GM18499 (cell line): Measurements from ENCODE around the gene TRIM14.
"Not testable (repeated sequence)": the region's sequence is repeated elsewhere in the genome, so short reads cannot be mapped to it uniquely, and the experiment has no call there.

Experiments
- ATAC-seq: cut with Tn5 transposase; IDR thresholded peaks from one replicate; pipeline ENCODE4 v1.9.1; 2021; ENCODE audit warnings: moderate number of reproducible peaks; ENCODE audit not compliant: insufficient read depth, unreplicated experiment

TRIM14 gene

GRCh38 chr9:98085058-98085457, 34.0 kb downstream of the TRIM14 start:
- no peak for ATAC-seq

DNA sequence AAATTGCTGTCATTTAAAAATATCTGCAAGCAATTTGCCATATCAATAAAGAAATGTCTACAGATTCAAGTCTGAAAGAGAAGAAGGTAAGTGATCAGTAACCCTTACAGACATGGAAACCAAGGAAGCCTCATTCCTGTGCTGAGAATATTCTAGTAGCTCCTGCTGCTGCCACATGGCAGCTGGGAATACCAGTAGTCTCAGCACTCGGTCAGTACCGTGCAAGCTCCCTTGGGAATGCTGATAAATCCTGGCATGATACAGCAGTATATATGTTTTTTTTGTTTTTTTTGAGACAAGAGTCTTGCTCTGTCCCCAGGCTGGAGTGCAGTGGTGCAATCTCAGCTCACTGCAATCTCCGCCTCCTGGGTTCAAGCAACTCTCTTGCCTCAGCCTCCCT, 34.6 kb downstream of the TRIM14 start:
- ATAC-seq, result no peak

DNA sequence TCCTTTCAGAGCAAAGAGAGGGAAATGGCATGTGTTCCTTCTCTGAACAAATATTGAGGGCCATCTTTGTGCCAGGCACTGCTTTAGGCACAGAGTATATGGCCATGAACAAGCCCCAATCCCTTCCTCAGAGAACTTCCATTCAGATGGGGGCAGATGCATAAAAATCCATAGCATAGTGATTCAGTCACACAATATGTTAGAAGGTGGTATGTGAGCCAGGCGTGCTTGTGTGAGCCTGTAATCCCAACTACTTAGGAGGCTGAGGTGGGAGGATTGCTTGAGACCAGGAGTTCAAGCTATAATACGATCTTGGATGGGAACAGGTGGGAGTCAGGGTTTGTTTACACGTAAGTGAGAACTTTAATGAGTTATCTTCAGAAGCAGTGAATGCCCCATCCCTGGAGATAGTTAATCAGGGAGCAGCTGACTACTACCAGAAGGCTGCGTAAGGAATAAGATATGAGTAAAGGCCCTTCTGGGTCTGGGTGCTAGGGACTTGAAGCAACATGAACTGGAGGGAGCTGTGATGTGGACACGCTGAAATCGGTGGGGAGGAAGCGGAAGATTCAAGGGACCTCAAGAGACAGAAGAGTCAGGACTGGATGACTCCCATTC, 35.3 kb downstream of the TRIM14 start:
- ATAC-seq, result no peak

GRCh38 chr9:98083061-98083501, 35.9 kb downstream of the TRIM14 start:
- no peak for ATAC-seq

GRCh38 chr9:98081477-98082219, 37.4 kb downstream of the TRIM14 start:
- no peak for ATAC-seq

DNA sequence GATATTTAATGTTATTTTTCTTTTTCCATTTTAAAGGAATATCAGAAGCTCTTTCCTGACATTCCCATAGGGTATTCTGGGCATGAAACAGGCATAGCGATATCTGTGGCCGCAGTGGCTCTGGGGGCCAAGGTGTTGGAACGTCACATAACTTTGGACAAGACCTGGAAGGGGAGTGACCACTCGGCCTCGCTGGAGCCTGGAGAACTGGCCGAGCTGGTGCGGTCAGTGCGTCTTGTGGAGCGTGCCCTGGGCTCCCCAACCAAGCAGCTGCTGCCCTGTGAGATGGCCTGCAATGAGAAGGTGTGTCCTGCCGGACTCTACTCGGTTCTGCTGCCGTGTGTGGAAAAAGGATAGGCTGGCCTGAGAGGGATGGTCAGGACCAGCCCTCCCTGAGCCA, 38.2 kb downstream of the TRIM14 start:
- ATAC-seq, result no peak

- no peak for ATAC-seq
These were observed 38.7 kb downstream of the TRIM14 start for GRCh38 chr9:98080326-98080725.

GRCh38 chr9:98078895-98079294, 40.1 kb downstream of the TRIM14 start:
- ATAC-seq, result no peak

- not testable (repeated sequence) for ATAC-seq
These were observed 42.5 kb downstream of the TRIM14 start for GRCh38 chr9:98076514-98076890.

DNA sequence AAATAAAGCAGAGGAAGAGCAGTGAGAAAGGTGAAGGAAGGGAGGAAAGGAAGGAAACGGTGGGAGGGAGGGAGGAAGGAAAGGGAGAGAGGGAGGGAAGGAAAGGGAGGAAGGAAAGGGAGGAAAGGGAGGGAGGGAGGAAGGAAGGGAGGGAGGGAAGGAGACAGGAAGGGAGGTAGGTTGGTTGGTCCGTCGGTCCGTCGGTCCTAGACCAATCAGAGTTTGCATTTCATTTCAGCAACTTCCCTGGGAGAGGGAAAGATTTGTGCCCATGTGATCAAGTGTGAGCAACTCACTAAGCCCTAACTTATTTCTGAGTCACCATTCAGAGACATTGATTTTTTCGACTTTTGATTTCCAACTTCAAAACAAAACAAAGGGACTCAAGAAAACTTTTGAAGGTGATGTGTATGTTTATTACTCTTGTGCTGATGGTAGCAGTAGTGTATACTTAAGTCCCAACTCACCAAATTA, 43.7 kb downstream of the TRIM14 start:
- no peak for ATAC-seq

- no peak for ATAC-seq
These were observed 44.7 kb downstream of the TRIM14 start for GRCh38 chr9:98074115-98074990.

DNA sequence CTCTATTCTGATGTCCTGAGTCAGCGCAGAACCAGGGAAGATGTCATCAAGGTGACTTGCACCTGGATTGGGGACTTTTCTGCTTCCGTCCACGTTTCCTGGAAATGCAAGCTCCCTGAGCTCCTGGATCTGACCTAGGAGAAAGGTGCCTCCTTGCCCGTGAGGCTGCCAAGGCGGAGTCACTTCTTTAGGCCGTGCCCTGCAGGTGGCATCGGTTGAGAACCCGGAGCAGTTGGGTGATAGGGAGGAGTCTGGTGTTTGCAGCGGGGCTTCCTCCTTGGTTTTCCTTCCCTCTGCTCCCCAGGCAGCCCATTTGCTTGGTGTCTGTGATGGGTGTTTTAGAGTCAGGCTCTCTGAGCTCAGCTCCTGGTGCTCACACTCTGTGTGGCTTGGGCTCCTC, 47.3 kb downstream of the TRIM14 start:
- no peak for ATAC-seq

DNA sequence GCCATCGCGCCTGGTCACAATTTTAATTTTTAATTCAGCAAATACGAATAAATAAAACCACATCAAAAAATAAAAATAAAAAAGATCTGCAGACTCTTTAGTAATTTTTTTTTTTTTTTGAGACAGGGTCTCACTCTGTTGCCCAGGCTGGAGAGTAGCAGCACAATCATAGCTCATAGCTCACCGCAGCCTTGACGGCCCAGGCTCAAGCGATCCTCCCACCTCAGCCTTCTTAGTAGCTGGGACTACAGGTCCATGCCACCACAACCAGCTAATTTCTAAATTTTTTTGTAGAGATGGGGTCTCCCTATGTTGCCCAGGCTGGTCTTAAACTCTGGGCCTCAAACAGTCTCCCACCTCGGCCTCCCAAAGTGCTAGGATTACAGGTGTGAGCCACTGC, 48.3 kb downstream of the TRIM14 start:
- ATAC-seq, result no peak

DNA sequence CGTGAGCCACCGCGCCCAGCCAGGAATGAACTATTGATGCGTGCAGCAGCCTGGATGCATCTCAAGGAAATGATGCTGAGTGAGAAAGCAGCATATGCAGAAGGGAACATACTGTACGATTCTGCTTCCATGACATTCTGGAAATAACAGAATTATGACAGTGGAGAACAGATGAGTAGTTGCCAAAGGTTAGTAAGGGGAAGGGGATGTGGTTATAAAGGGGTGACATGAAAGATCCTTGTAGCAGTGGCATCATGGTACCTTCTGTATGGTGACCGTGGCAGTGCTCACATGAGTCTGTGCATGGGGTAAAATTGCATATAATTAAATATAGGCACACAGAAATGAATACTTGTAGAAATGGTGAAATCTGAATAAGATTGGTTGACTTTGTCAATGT, 49.5 kb downstream of the TRIM14 start:
- no peak for ATAC-seq

- no peak for ATAC-seq
These were observed 51.8 kb downstream of the TRIM14 start for GRCh38 chr9:98067184-98067583.

- no peak for ATAC-seq
These were observed 52.8 kb downstream of the TRIM14 start for GRCh38 chr9:98066235-98066634.

- ATAC-seq, result no peak
These were observed 54.2 kb downstream of the TRIM14 start for GRCh38 chr9:98064623-98065392.

DNA sequence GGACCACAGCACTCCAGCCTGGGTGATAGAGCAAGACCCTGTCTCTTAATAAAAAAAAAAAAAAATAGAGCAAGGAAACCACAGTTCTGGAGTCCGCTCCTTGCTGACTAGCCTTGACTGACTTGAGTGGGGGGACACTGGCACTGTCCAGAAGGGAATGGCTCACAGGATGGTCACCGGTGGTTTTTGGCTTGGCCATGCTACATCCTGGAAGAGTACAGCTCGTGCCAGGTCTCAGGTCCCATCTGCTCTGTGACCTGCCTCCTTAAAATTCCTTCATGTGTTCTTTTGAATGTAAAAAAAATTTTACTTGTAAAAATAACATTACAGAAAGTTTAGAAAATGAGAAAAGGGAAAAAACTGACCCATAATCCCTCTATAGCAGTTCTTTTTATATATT, 56.9 kb downstream of the TRIM14 start:
- no peak for ATAC-seq

GRCh38 chr9:98057138-98057799, 61.8 kb downstream of the TRIM14 start:
- ATAC-seq, result no peak
